Measurements from ENCODE around the gene CEACAM16. TPM values are rescaled to one million over a fixed set of nuclear protein-coding genes. Genes with fewer than 3 reads are reported as not detected.

Gene CEACAM16
- total RNA-seq, 1 donor from 2014 or later, result not detected

DNA sequence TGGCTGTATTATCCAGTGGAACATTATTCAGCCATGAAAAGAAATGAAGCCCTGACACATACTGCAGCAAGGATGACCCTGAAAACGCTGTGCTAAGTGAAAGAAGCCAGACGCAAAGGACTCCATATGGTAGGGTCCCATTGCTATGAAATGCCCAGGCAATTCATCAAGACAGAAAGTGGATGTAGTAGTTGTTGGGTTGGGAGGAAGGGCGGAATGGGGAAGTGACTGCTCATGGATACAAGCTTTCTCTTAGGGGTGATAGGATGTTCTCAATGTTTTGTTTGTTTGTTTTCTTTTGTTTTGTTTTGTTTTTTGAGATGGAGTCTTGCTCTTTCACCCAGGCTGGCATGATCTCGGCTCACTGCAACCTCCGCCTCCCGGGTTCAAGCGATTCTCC is 11.1 kb upstream of the CEACAM16 start:
- Mint-ChIP-seq H3K4me1 (ENCODE audit: unreplicated experiment) (peaks cover 6% of the 10 kb centered on the region), H3K27me3 (ENCODE audit: unreplicated experiment) (peaks cover 2% of the 10 kb centered on the region), H3K9me3 (ENCODE audit: unreplicated experiment) (no peaks in the 10 kb centered on the region), H3K36me3 (ENCODE audit: low read depth, unreplicated experiment) (no peaks in the 10 kb centered on the region), H3K4me3 (ENCODE audit: unreplicated experiment) (no peak overlapping the region), H3K27ac (ENCODE audit: unreplicated experiment) (no peak overlapping the region)
- no peak for DNase-seq (ENCODE audit: low spot score)
- no peak for TF ChIP-seq CTCF (IDR thresholded peaks at IDR 0.05; ENCODE audit: unreplicated experiment)

- H3K9me3 Mint-ChIP-seq (ENCODE audit: unreplicated experiment), result no peaks in the 10 kb centered on the region
- H3K36me3 Mint-ChIP-seq (ENCODE audit: low read depth, unreplicated experiment), result no peaks in the 10 kb centered on the region
- peak; percentile 84 for DNase-seq (ENCODE audit: low spot score)
- peaks cover 2% of the 10 kb centered on the region for H3K27me3 Mint-ChIP-seq (ENCODE audit: unreplicated experiment)
- H3K4me1 Mint-ChIP-seq (ENCODE audit: unreplicated experiment), result peaks cover 6% of the 10 kb centered on the region
- TF ChIP-seq CTCF (IDR thresholded peaks at IDR 0.05; ENCODE audit: unreplicated experiment), result peak; percentile 84
- no peak overlapping the region for H3K27ac Mint-ChIP-seq (ENCODE audit: unreplicated experiment)
- H3K4me3 Mint-ChIP-seq (ENCODE audit: unreplicated experiment), result no peak overlapping the region
Measured at GRCh38 chr19:44689290-44690130, 9.4 kb upstream of the CEACAM16 start.

DNA sequence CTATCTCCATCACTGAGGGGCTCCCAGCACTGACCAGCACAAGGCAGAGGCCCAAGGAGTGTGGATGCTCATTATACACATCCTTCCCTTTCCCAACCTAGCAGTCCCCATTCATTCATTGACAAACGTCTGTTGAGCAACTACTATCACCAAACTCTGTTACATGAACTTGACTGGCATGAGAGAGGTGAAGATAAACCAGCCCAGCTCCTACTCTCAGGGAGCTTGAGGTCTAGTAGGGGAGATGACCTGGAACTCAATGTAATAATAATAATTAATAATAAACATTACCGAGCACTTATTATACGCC is 8.9 kb upstream of the CEACAM16 start:
- Mint-ChIP-seq H3K36me3 (ENCODE audit: low read depth, unreplicated experiment) (no peaks in the 10 kb centered on the region), H3K4me1 (ENCODE audit: unreplicated experiment) (peaks cover 2% of the 10 kb centered on the region), H3K9me3 (ENCODE audit: unreplicated experiment) (no peaks in the 10 kb centered on the region), H3K27ac (ENCODE audit: unreplicated experiment) (no peak overlapping the region), H3K4me3 (ENCODE audit: unreplicated experiment) (no peak overlapping the region), H3K27me3 (ENCODE audit: unreplicated experiment) (peaks cover 2% of the 10 kb centered on the region)
- TF ChIP-seq CTCF (IDR thresholded peaks at IDR 0.05; ENCODE audit: unreplicated experiment), result no peak
- no peak for DNase-seq (ENCODE audit: low spot score)

- no peak for DNase-seq (ENCODE audit: low spot score)
- peaks cover 3% of the 10 kb centered on the region for H3K36me3 Mint-ChIP-seq (ENCODE audit: low read depth, unreplicated experiment)
- H3K9me3 Mint-ChIP-seq (ENCODE audit: unreplicated experiment), result no peaks in the 10 kb centered on the region
- H3K27ac Mint-ChIP-seq (ENCODE audit: unreplicated experiment), result no peak overlapping the region
- H3K4me1 Mint-ChIP-seq (ENCODE audit: unreplicated experiment), result no peaks in the 10 kb centered on the region
- H3K4me3 Mint-ChIP-seq (ENCODE audit: unreplicated experiment), result no peak overlapping the region
- H3K27me3 Mint-ChIP-seq (ENCODE audit: unreplicated experiment), result peaks cover 7% of the 10 kb centered on the region
- no peak for TF ChIP-seq CTCF (IDR thresholded peaks at IDR 0.05; ENCODE audit: unreplicated experiment)
Measured at GRCh38 chr19:44692379-44692721, 6.6 kb upstream of the CEACAM16 start.

DNA sequence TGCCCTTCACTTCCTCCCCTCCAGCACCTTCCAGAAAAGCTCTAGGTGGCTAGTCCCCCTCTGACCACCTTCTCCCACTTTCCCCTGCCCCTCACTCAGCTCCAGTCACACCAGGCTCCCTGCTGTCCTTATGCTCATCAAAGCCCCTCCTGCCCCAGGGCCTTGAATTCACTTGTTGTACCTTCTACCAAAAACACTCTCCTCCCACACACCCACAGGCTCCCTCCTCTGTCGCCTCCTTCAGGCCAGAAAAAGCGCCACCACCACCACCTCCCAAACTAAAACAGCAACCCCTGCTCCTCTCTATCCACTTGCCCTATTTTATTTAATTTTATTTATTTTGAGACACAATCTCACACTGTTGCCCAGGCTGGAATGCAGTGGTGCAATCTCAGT is 4.8 kb upstream of the CEACAM16 start:
- TF ChIP-seq CTCF (IDR thresholded peaks at IDR 0.05; ENCODE audit: unreplicated experiment), result peak; percentile 48
- H3K36me3 Mint-ChIP-seq (ENCODE audit: low read depth, unreplicated experiment), result peaks cover 3% of the 10 kb centered on the region
- no peaks in the 10 kb centered on the region for H3K9me3 Mint-ChIP-seq (ENCODE audit: unreplicated experiment)
- no peaks in the 10 kb centered on the region for H3K4me1 Mint-ChIP-seq (ENCODE audit: unreplicated experiment)
- DNase-seq (ENCODE audit: low spot score), result no peak
- peaks cover 4% of the 10 kb centered on the region for H3K27me3 Mint-ChIP-seq (ENCODE audit: unreplicated experiment)
- no peak overlapping the region for H3K4me3 Mint-ChIP-seq (ENCODE audit: unreplicated experiment)
- no peak overlapping the region for H3K27ac Mint-ChIP-seq (ENCODE audit: unreplicated experiment)

Data from endothelial cell (in vitro differentiated cells).